K562 (cell line): ENCODE results near the gene NUB1. TPM values are rescaled to one million over a fixed set of nuclear protein-coding genes. Genes with fewer than 3 reads are reported as not detected.
A peak's percentile ranks its signal among the peaks of the same experiment; 100 is the strongest.

Source experiments
- ATAC-seq: fragments of 200-7000 bp; cut with Tn5 transposase; 3 replicates; pipeline ENCODE4 v1.9.1; 2020; ENCODE audit warnings: moderate library complexity
- BruUV-seq: library from RNA; stranded (reverse); fragments of 400-500 nt; replicated peaks from 2 replicates; lab custom pipeline; 2021; lab: Mats Ljungman, UMichigan
- CTCF ChIA-PET: fragments of 300-600 bp; formaldehyde crosslinking; extraction: SDS; loops from one replicate; lab custom pipeline; 2021; ENCODE audit warnings: low intra/inter-chr PET ratio; lab: Yijun Ruan, JAX
- POLR2A ChIA-PET: fragments of 300-600, 350-650 bp; sonication (Branson Sonifier 250); formaldehyde crosslinking; extraction: SDS; loops from one replicate; lab custom pipeline; 2021; ENCODE audit warnings: antibody characterized with exemption, inconsistent platforms; lab: Yijun Ruan, JAX
- DNase-seq, 4 experiments: peaks; one replicate each; pipeline versions ENCODE4 v3.0.0 to v3.0.0-alpha.2; 2011 to 2018; ENCODE audit warnings: low spot score in 3 of 4, mixed read lengths in 3 of 4; ENCODE audit errors: extremely low read depth in 1 of 4
- FAIRE-seq: peaks from 2 replicates; lab custom pipeline; 2011; peaks lifted over from hg19 to GRCh38; lab: Jason Lieb, UNC
- H2AFZ ChIP-seq: 2 replicates; pipeline ENCODE4 v1.6.0; 2011; ENCODE audit warnings: low read depth, low read length, control low read depth, inconsistent platforms
- H3K27ac ChIP-seq: fragments of 200-600 bp; 3 replicates; pipeline ENCODE4 v1.8.0; 2011; ENCODE audit warnings: low read depth, mild to moderate bottlenecking, control low read depth, inconsistent platforms, low read length, moderate library complexity, mixed read lengths; ENCODE audit errors: extremely low read depth
- H3K27me3 ChIP-seq, 2 experiments: fragments of 300-600 bp in 1 of 2; 2 replicates in 1 of 2; 3 replicates in 1 of 2; pipeline versions ENCODE4 v1.6.0 to v1.8.0; 2011; ENCODE audit warnings: inconsistent platforms in 2 of 2, low read length in 2 of 2, mild to moderate bottlenecking in 1 of 2, mixed read lengths in 1 of 2, moderate library complexity in 1 of 2; ENCODE audit not compliant: control insufficient read depth in 2 of 2, insufficient read depth in 2 of 2
- H3K36me3 ChIP-seq: fragments of 300-600 bp; 3 replicates; pipeline ENCODE4 v1.8.0; 2011; ENCODE audit warnings: mild to moderate bottlenecking, low read length, inconsistent platforms; ENCODE audit not compliant: control insufficient read depth, insufficient read depth
- H3K4me1 ChIP-seq, 2 experiments: fragments of 200-600 bp in 1 of 2; replicated peaks in 1 of 2; 2 replicates in 1 of 2; 3 replicates in 1 of 2; pipeline versions ENCODE4 v1.5.1 to v1.8.0; 2011; ENCODE audit warnings: inconsistent platforms in 2 of 2, low read length in 2 of 2, mild to moderate bottlenecking in 1 of 2, mixed read lengths in 1 of 2, moderate library complexity in 1 of 2; ENCODE audit not compliant: control insufficient read depth in 2 of 2, insufficient read depth in 2 of 2
- H3K4me2 ChIP-seq: 2 replicates; pipeline ENCODE4 v1.6.1; 2011; ENCODE audit warnings: low read length, control low read depth, inconsistent platforms, mixed read lengths; ENCODE audit not compliant: insufficient read depth
- H3K4me3 ChIP-seq: fragments of 200-600 bp; sonication (generic), shearing (Covaris generic); 2 replicates; pipeline ENCODE4 v1.5.1; 2016; ENCODE audit warnings: control low read depth, inconsistent platforms
- H3K79me2 ChIP-seq: fragments of 200-600 bp; 3 replicates; pipeline ENCODE4 v1.8.0; 2011; ENCODE audit warnings: low read length, inconsistent platforms; ENCODE audit not compliant: control insufficient read depth, insufficient read depth
- H3K9ac ChIP-seq, 2 experiments: 2 replicates each; pipeline versions ENCODE4 v1.6.0 to v1.6.1; 2011; ENCODE audit warnings: low read depth in 2 of 2, low read length in 2 of 2, control low read depth in 1 of 2, inconsistent platforms in 1 of 2, mild to moderate bottlenecking in 1 of 2, mixed read lengths in 1 of 2; ENCODE audit not compliant: insufficient read depth in 1 of 2
- H3K9me1 ChIP-seq: one replicate; pipeline ENCODE4 v1.6.0; 2011; ENCODE audit warnings: inconsistent platforms, mild to moderate bottlenecking, low read length, moderate library complexity; ENCODE audit not compliant: control insufficient read depth, insufficient read depth
- H3K9me3 ChIP-seq: replicated peaks from 2 replicates; pipeline ENCODE4 v1.5.1; 2011; ENCODE audit warnings: low read depth, low read length, inconsistent platforms; ENCODE audit not compliant: control insufficient read depth, insufficient read depth
- H4K20me1 ChIP-seq: replicated peaks from 2 replicates; pipeline ENCODE4 v1.6.1; 2011; ENCODE audit warnings: low read length, inconsistent platforms, mixed read lengths; ENCODE audit not compliant: control insufficient read depth, insufficient read depth
- ARHGAP35 ChIP-seq: fragments of 450-650 bp; IDR thresholded peaks from 2 replicates; pipeline ENCODE4 v1.6.1; 2018; ENCODE audit not compliant: partially characterized antibody
- CBX3 ChIP-seq, 2 experiments: IDR thresholded peaks; 1 replicate in 1 of 2; 2 replicates in 1 of 2; pipeline ENCODE4 v1.6.1; 2012; ENCODE audit warnings: inconsistent platforms in 2 of 2, low read length in 2 of 2, borderline replicate concordance in 1 of 2, control low read depth in 1 of 2
- POLR2H ChIP-seq: IDR thresholded peaks from 2 replicates; pipeline ENCODE4 v1.6.1; 2016; ENCODE audit warnings: missing genetic modification characterization, low read depth, mild to moderate bottlenecking, control low read depth, missing compliant biosample characterization, moderate library complexity
- RBM25 ChIP-seq: fragments of 200-400 bp; formaldehyde crosslinking; IDR thresholded peaks from 2 replicates; pipeline ENCODE4 v1.6.1; 2018; ENCODE audit warnings: low read length, low read depth, moderate library complexity; ENCODE audit not compliant: severe bottlenecking
- TRIM28 ChIP-seq: fragments of 450-650 bp; IDR thresholded peaks from 2 replicates; pipeline ENCODE4 v1.6.1; 2017
- VEZF1 ChIP-seq: fragments of 200-800 bp; sonication (Bioruptor generic); IDR thresholded peaks from 2 replicates; pipeline ENCODE4 v1.6.1; 2017; ENCODE audit warnings: missing genetic modification characterization, missing compliant biosample characterization
- ZFP30 ChIP-seq: fragments of 250-450 bp; sonication (Bioruptor Pico); IDR thresholded peaks from 2 replicates; pipeline ENCODE4 v1.8.0; 2022; ENCODE audit warnings: moderate library complexity, mild to moderate bottlenecking, inconsistent platforms, borderline replicate concordance
- ZNF384 ChIP-seq: IDR thresholded peaks from 2 replicates; pipeline ENCODE4 v1.6.1; 2012; ENCODE audit warnings: low read depth, low read length, improper control_type of control experiment
- ZZZ3 ChIP-seq: fragments of 450-650 bp; IDR thresholded peaks from 2 replicates; pipeline ENCODE4 v1.6.1; 2016; ENCODE audit warnings: antibody characterized with exemption, mild to moderate bottlenecking, moderate library complexity
- WGBS: fragments of 100-300 bp; shearing (Covaris generic); methylation state at CpG from one replicate; pipeline ENCODE4 v1.1.6; 2016; ENCODE audit warnings: low coverage, mixed read lengths; ENCODE audit not compliant: insufficient coverage; ENCODE audit errors: missing lambda C conversion rate; 5-methylcytosine and 5-hydroxymethylcytosine counted together
- in situ Hi-C: fragments of 300-500 bp; cut with MboI; formaldehyde crosslinking; loops from 4 replicates; pipeline ENCODE4 v1.15.0; 2018; ENCODE audit warnings: inconsistent platforms, mixed read lengths
- intact Hi-C: fragments of 100-400 bp; cut with micrococcal nuclease; formaldehyde crosslinking; loops from 2 replicates; pipeline ENCODE4 v1.14.2; 2022
- polyA plus RNA-seq, 8 experiments: library from polyadenylated mRNA; depleted of rRNA in 4 of 8; stranded (reverse) in 5 of 8; unstranded in 3 of 8; fragments of >200 nt; fragmentation: Nextera tagmentation in 2 of 8; fragmentation: Illumina TruSeq in 1 of 8; extraction: Ambion mirVana in 2 of 8; extraction: Trizol in 1 of 8; gene quantifications; 2 replicates each; pipeline versions ENCODE4 v1.2.1 to v1.2.3, GENCODE V29; 2011 to 2014; ENCODE audit warnings: inconsistent platforms in 1 of 8, missing spikeins in 1 of 8
- total RNA-seq, 7 experiments: library from RNA; depleted of rRNA in 6 of 7; stranded (reverse); fragments of >200 nt in 6 of 7; fragmentation: Illumina TruSeq in 2 of 7; extraction: Trizol in 2 of 7; gene quantifications; 2 replicates each; pipeline versions ENCODE4 v1.2.1 to v1.2.3, GENCODE V29; 2011 to 2021; ENCODE audit warnings: low replicate concordance in 1 of 7
- TF ChIP-seq, protein P1 (sequence below): fragments of 450-650 bp; IDR thresholded peaks from 2 replicates; pipeline ENCODE4 v1.6.1; 2018; ENCODE audit warnings: mild to moderate bottlenecking, low read depth; ENCODE audit not compliant: partially characterized antibody

Gene NUB1
- total and polyA plus RNA-seq, 9 of the 15 experiments (the other 6 are each of a cell fraction or from before 2014, with no cell fraction given) = 43.2 to 159 (median 85.2) TPM

- BruUV-seq = TSS peak; percentile 20
- CTCF ChIA-PET = no interaction called here
- no peaks in the 10 kb centered on the region for H3K79me2 ChIP-seq
- TF ChIP-seq VEZF1 (CRISPR knock-in tag) = no peak
- TF ChIP-seq POLR2H (tag) = 0 out of 2 replicates have a peak, but pooled peaks have one; percentile 29
- no peak for TF ChIP-seq ZZZ3
- TF ChIP-seq, protein P1, sequence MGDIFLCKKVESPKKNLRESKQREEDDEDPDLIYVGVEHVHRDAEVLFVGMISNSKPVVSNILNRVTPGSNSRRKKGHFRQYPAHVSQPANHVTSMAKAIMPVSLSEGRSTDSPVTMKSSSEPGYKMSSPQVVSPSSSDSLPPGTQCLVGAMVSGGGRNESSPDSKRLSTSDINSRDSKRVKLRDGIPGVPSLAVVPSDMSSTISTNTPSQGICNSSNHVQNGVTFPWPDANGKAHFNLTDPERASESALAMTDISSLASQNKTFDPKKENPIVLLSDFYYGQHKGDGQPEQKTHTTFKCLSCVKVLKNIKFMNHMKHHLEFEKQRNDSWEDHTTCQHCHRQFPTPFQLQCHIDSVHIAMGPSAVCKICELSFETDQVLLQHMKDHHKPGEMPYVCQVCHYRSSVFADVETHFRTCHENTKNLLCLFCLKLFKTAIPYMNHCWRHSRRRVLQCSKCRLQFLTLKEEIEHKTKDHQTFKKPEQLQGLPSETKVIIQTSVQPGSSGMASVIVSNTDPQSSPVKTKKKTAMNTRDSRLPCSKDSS = peak; percentile 79
- peak; percentile 24; the same call in 1 of the 2 replicates for TF ChIP-seq ZNF384
- TF ChIP-seq RBM25 = peak; percentile 45
- TF ChIP-seq ZFP30 (CRISPR knock-in tag) = peak; percentile 98
- TF ChIP-seq CBX3 (IDR thresholded peaks at IDR 0.05; ENCODE audit: borderline replicate concordance in 1 of 2, low read length in 2 of 2) = peak in 1 of 2 experiments; percentile 85; a peak in 1 of 3 replicates
- TF ChIP-seq TRIM28 = peak; percentile 93
- TF ChIP-seq ARHGAP35 = no peak
- no peak overlapping the region for H3K9ac ChIP-seq
- no peak overlapping the region for H2AFZ ChIP-seq
- ATAC-seq = no peak
- no peak overlapping the region for H3K27ac ChIP-seq
- H3K4me2 ChIP-seq = no peak overlapping the region
- 65% methylated on average over 1 of the region's 1 CpG for WGBS
- H3K4me3 ChIP-seq = no peak overlapping the region
- peaks cover 41% of the 10 kb centered on the region for H3K36me3 ChIP-seq
- POLR2A ChIA-PET = interaction anchor here (1.5 kb wide), 1 partner anchor 11 kb away, joined by 5 read pairs; no protein-coding TSS in a partner anchor
- H3K9me1 ChIP-seq = peaks cover 1% of the 10 kb centered on the region
- in situ Hi-C loops = no loop called here
- no peaks in the 10 kb centered on the region for H3K27me3 ChIP-seq
- no peaks in the 10 kb centered on the region for H3K9me3 ChIP-seq
- intact Hi-C loops = loop anchor here (10.0 kb wide), 1 partner anchor 272 kb away; no protein-coding TSS in a partner anchor
- H4K20me1 ChIP-seq = no peaks in the 10 kb centered on the region
- no peak for FAIRE-seq
- DNase-seq = no peak
- peaks cover 0 to 2% of the 10 kb centered on the region in 2 experiments; a peak in 3 of 5 replicates for H3K4me1 ChIP-seq
Measured at GRCh38 chr7:151363182-151363581, 21.6 kb downstream of the NUB1 start.
